Measurements from ENCODE around the gene STAMBP. TPM values are rescaled to one million over a fixed set of nuclear protein-coding genes. Genes with fewer than 3 reads are reported as not detected.

The STAMBP gene
- total and polyA plus RNA-seq, 8 donors = 9.8 to 24.4 (median 13.2) TPM

- intact Hi-C loops (cut with DNase I) = no loop called here
- H3K27ac ChIP-seq = no peak overlapping the region
- WGBS, 2 donors = 94 to 95% methylated on average over 2 of the region's 2 CpGs
- no peaks in the 10 kb centered on the region for H3K9me3 ChIP-seq
- H3K27me3 ChIP-seq = no peaks in the 10 kb centered on the region
- no peak overlapping the region for H3K4me3 ChIP-seq
- TF ChIP-seq, protein P1, sequence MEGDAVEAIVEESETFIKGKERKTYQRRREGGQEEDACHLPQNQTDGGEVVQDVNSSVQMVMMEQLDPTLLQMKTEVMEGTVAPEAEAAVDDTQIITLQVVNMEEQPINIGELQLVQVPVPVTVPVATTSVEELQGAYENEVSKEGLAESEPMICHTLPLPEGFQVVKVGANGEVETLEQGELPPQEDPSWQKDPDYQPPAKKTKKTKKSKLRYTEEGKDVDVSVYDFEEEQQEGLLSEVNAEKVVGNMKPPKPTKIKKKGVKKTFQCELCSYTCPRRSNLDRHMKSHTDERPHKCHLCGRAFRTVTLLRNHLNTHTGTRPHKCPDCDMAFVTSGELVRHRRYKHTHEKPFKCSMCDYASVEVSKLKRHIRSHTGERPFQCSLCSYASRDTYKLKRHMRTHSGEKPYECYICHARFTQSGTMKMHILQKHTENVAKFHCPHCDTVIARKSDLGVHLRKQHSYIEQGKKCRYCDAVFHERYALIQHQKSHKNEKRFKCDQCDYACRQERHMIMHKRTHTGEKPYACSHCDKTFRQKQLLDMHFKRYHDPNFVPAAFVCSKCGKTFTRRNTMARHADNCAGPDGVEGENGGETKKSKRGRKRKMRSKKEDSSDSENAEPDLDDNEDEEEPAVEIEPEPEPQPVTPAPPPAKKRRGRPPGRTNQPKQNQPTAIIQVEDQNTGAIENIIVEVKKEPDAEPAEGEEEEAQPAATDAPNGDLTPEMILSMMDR (IDR thresholded peaks at IDR 0.05) = no peak
- ATAC-seq = no peak
- no peak for FAIRE-seq
- DNase-seq = no peak
- no peaks in the 10 kb centered on the region for H3K4me1 ChIP-seq
- peaks cover 0 to 95% (median 32%) of the 10 kb centered on the region in 3 donors for H3K36me3 ChIP-seq
Measured at GRCh38 chr2:73850009-73850408, 21.2 kb downstream of the STAMBP start.

DNA sequence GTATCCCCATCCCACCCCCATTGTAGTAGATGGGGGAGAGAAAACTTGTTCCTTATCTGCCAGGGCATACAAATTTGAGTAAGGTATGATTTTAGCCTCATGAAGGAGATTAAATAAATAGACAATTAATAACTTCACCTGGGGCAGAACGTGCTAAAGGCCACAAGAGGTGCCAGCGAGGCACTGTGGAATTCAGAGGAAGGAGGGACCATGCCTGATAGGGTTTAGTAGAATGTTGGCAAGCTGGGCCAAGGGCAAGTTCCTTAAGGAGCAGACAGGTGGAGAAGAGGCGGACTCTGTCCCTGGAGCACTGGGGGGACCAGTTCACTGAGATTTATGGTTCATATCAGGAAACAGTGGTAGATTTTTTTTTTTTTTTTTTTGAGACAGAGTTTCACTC, 22.5 kb downstream of the STAMBP start:
- no peak for FAIRE-seq
- WGBS, 2 donors = 61 to 62% methylated on average over 3 of the region's 3 CpGs

GRCh38 chr2:73852020-73852419, 23.3 kb downstream of the STAMBP start:
- no peaks in the 10 kb centered on the region for H3K27me3 ChIP-seq
- ATAC-seq = no peak
- H3K9me3 ChIP-seq = no peaks in the 10 kb centered on the region
- H3K4me3 ChIP-seq = no peak overlapping the region
- H3K27ac ChIP-seq = no peak overlapping the region
- H3K4me1 ChIP-seq = no peaks in the 10 kb centered on the region
- TF ChIP-seq, protein P1 (IDR thresholded peaks at IDR 0.05) = no peak
- H3K36me3 ChIP-seq = peaks cover 0 to 89% (median 22%) of the 10 kb centered on the region in 3 donors
- DNase-seq = no peak
- FAIRE-seq = no peak
- intact Hi-C loops (cut with DNase I) = no loop called here

More for the DNA sequence above, 22.5 kb downstream of the STAMBP start:
- TF ChIP-seq, protein P1 (IDR thresholded peaks at IDR 0.05) = no peak
- intact Hi-C loops (cut with DNase I) = no loop called here
- no peak overlapping the region for H3K4me3 ChIP-seq
- ATAC-seq = peak in 1 of 4 donors; percentile 49
- DNase-seq = no peak
- H3K4me1 ChIP-seq = no peaks in the 10 kb centered on the region
- no peaks in the 10 kb centered on the region for H3K27me3 ChIP-seq
- no peak overlapping the region for H3K27ac ChIP-seq
- H3K9me3 ChIP-seq = no peaks in the 10 kb centered on the region
- peaks cover 0 to 89% (median 26%) of the 10 kb centered on the region in 3 donors for H3K36me3 ChIP-seq

- TF ChIP-seq, protein P1 (IDR thresholded peaks at IDR 0.05) = no peak
- H3K9me3 ChIP-seq = no peaks in the 10 kb centered on the region
- no peak for DNase-seq
- H3K4me3 ChIP-seq = no peak overlapping the region
- peaks cover 0 to 67% (median 0%) of the 10 kb centered on the region in 3 donors for H3K36me3 ChIP-seq
- H3K27me3 ChIP-seq = no peaks in the 10 kb centered on the region
- no peaks in the 10 kb centered on the region for H3K4me1 ChIP-seq
- ATAC-seq = no peak
- no peak overlapping the region for H3K27ac ChIP-seq
- WGBS, 2 donors = 91 to 92% methylated on average over 2 of the region's 2 CpGs
- no peak for FAIRE-seq
- intact Hi-C loops (cut with DNase I) = no loop called here
Measured at GRCh38 chr2:73855526-73855925, 26.8 kb downstream of the STAMBP start.

- H3K27ac ChIP-seq = no peak overlapping the region
- no peaks in the 10 kb centered on the region for H3K27me3 ChIP-seq
- intact Hi-C loops (cut with DNase I) = no loop called here
- no peak overlapping the region for H3K4me3 ChIP-seq
- H3K9me3 ChIP-seq = no peaks in the 10 kb centered on the region
- H3K4me1 ChIP-seq = no peaks in the 10 kb centered on the region
- FAIRE-seq (no peak), DNase-seq (no peak), ATAC-seq (no peak)
- H3K36me3 ChIP-seq = peaks cover 0 to 67% (median 0%) of the 10 kb centered on the region in 3 donors
- TF ChIP-seq, protein P1 (IDR thresholded peaks at IDR 0.05) = no peak
Measured at GRCh38 chr2:73856214-73856613, 27.5 kb downstream of the STAMBP start.

Data from pancreas (tissue), 10 donors.